Right renal pelvis (tissue), 4 donors: ENCODE results near the gene ZNF777. TPM values are rescaled to one million over a fixed set of nuclear protein-coding genes. Genes with fewer than 3 reads are reported as not detected.
"Not testable (repeated sequence)": the region's sequence is repeated elsewhere in the genome, so short reads cannot be mapped to it uniquely, and the experiment has no call there.

Experiments
- DNase-seq, 4 donors: peaks; one replicate each; pipeline ENCODE4 v3.0.0-alpha.2; 2013; ENCODE audit warnings: low read depth in 4 of 4, low spot score in 3 of 4, missing footprints in 1 of 4
- polyA plus RNA-seq, 4 donors: library from polyadenylated mRNA; unstranded; fragments of 120-200 nt; gene quantifications; one replicate each; pipeline ENCODE4 v1.2.1, GENCODE V29; 2013; ENCODE audit not compliant: insufficient read length in 4 of 4

The ZNF777 gene
- 10 to 100 TPM; 13.1 to 19.0 (median 14.9) TPM for polyA plus RNA-seq

GRCh38 chr7:149460493-149461277 lies at the start of gene ZNF777:
ZNF777 (minus strand) TSS chr7:149461062; CDS start chr7:149456022, 5,040 bp downstream.
- peak; percentile 61 to 71 (median 66) for DNase-seq

GRCh38 chr7:149510248-149510647 lies 49.4 kb upstream of the ZNF777 start:
- no peak for DNase-seq

GRCh38 chr7:149509774-149510173 lies 48.9 kb upstream of the ZNF777 start:
- no peak for DNase-seq

GRCh38 chr7:149505551-149505950 lies 44.7 kb upstream of the ZNF777 start:
- DNase-seq: no peak

GRCh38 chr7:149501651-149502050 lies 40.8 kb upstream of the ZNF777 start:
- no peak for DNase-seq

GRCh38 chr7:149500910-149501309 lies 40.0 kb upstream of the ZNF777 start:
- DNase-seq: no peak

- no peak for DNase-seq
Observed at GRCh38 chr7:149500201-149500600, 39.3 kb upstream of the ZNF777 start.

GRCh38 chr7:149498811-149499210 lies 37.9 kb upstream of the ZNF777 start:
- no peak for DNase-seq

- DNase-seq: peak in 2 of 4 donors; percentile 47 to 48
Observed at GRCh38 chr7:149497467-149498261, 36.8 kb upstream of the ZNF777 start, which contains the start of gene ZNF746. ZNF746 (minus strand) TSS chr7:149497809; CDS start chr7:149497536, 273 bp downstream.

GRCh38 chr7:149496642-149497391 lies 36.0 kb upstream of the ZNF777 start:
- DNase-seq: no peak

GRCh38 chr7:149495785-149496641 lies 35.2 kb upstream of the ZNF777 start:
- DNase-seq: peak; percentile 54 to 70 (median 66)

GRCh38 chr7:149494738-149495368 lies 34.0 kb upstream of the ZNF777 start:
- no peak for DNase-seq

- not testable (repeated sequence) for DNase-seq
Observed at GRCh38 chr7:149493975-149494374, 33.1 kb upstream of the ZNF777 start.

GRCh38 chr7:149493366-149493765 lies 32.5 kb upstream of the ZNF777 start:
- DNase-seq: no peak

- no peak for DNase-seq
Observed at GRCh38 chr7:149490083-149490760, 29.4 kb upstream of the ZNF777 start.

- DNase-seq: no peak
Observed at GRCh38 chr7:149489391-149490024, 28.6 kb upstream of the ZNF777 start.

- DNase-seq: no peak
Observed at GRCh38 chr7:149479568-149479967, 18.7 kb upstream of the ZNF777 start.

- no peak for DNase-seq
Observed at GRCh38 chr7:149478754-149479153, 17.9 kb upstream of the ZNF777 start.
